A673 (cell line): Measurements from ENCODE around the gene SPARCL1.

Experiments
- EZH2 ChIP-seq: fragments of 200-600 bp; sonication (generic); IDR thresholded peaks from 2 replicates; pipeline ENCODE4 v1.6.1; 2017; ENCODE audit warnings: borderline replicate concordance, low read depth, mild to moderate bottlenecking, mixed read lengths, antibody characterized with exemption, low read length; ENCODE audit not compliant: poor library complexity, severe bottlenecking
- TF ChIP-seq, protein P1 (sequence below): fragments of 300-800, 200-600 bp; sonication (generic); conservative IDR thresholded peaks from 2 replicates; pipeline ENCODE4 v1.5.1; 2017; ENCODE audit warnings: low read depth, mild to moderate bottlenecking, antibody characterized with exemption, low read length, moderate library complexity, mixed read lengths

- TF ChIP-seq, protein P1, sequence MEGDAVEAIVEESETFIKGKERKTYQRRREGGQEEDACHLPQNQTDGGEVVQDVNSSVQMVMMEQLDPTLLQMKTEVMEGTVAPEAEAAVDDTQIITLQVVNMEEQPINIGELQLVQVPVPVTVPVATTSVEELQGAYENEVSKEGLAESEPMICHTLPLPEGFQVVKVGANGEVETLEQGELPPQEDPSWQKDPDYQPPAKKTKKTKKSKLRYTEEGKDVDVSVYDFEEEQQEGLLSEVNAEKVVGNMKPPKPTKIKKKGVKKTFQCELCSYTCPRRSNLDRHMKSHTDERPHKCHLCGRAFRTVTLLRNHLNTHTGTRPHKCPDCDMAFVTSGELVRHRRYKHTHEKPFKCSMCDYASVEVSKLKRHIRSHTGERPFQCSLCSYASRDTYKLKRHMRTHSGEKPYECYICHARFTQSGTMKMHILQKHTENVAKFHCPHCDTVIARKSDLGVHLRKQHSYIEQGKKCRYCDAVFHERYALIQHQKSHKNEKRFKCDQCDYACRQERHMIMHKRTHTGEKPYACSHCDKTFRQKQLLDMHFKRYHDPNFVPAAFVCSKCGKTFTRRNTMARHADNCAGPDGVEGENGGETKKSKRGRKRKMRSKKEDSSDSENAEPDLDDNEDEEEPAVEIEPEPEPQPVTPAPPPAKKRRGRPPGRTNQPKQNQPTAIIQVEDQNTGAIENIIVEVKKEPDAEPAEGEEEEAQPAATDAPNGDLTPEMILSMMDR: no peak
- no peak for TF ChIP-seq EZH2
These were observed 67.9 kb downstream of the SPARCL1 start for GRCh38 chr4:87461281-87461700.
